ENCODE data around the gene KAZN. TPM values are rescaled to one million over a fixed set of nuclear protein-coding genes. Genes with fewer than 3 reads are reported as not detected.

The KAZN gene
- total RNA-seq, 8 experiments from 2014 or later, result 16.9 to 31.4 (median 21.4) TPM

- no peak for ATAC-seq (replicated peaks in 6 of 8)
- WGBS, 10 experiments, result 60 to 100% (median 89%) methylated on average over 1 to 13 of the region's 13 CpGs; no CpG with 5 or more reads in 4 of the 10 experiments
- H3K4me1 ChIP-seq (replicated peaks in 1 of 2), result peaks cover 20% of the 10 kb centered on the region in 2 donors
- in situ Hi-C loops (cut with MboI; ENCODE audit: low pct_unique_long_range_greater_than_20kb in 2 of 9, low sequenced_read_pairs in 9 of 9, unreplicated experiment in 9 of 9), result loop anchor here in 2 of 9 experiments (25.0 kb wide), 1 partner anchor 1153 kb away; no protein-coding TSS in a partner anchor
- H3K4me3 ChIP-seq, result no peak overlapping the region
- no peak overlapping the region for H3K27ac ChIP-seq
Observed at GRCh38 chr1:15114884-15115283, 516.4 kb downstream of the KAZN start.

GRCh38 chr1:15115542-15116330 lies 517.3 kb downstream of the KAZN start:
- H3K27ac ChIP-seq, result no peak overlapping the region
- 58 to 100% (median 86%) methylated on average over 1 to 15 of the region's 15 CpGs for WGBS, 10 experiments
- H3K4me1 ChIP-seq (replicated peaks in 1 of 2), result peaks cover 20% of the 10 kb centered on the region in 2 donors
- in situ Hi-C loops (cut with MboI; ENCODE audit: low pct_unique_long_range_greater_than_20kb in 2 of 9, low sequenced_read_pairs in 9 of 9, unreplicated experiment in 9 of 9), result loop anchor here in 2 of 9 experiments (25.0 kb wide), 1 partner anchor 1153 kb away; no protein-coding TSS in a partner anchor
- ATAC-seq (replicated peaks in 6 of 8), result no peak
- no peak overlapping the region for H3K4me3 ChIP-seq

GRCh38 chr1:15116966-15117365 lies 518.5 kb downstream of the KAZN start:
- Histone ChIP-seq H3K4me1 (replicated peaks in 1 of 2) (peaks cover 17 to 18% of the 10 kb centered on the region in 2 donors), H3K4me3 (no peak overlapping the region), H3K27ac (no peak overlapping the region)
- ATAC-seq (replicated peaks in 6 of 8), result peak in 1 of 8 experiments; percentile 29
- 15 to 80% (median 55%) methylated on average over 2 to 5 of the region's 5 CpGs; no CpG with 5 or more reads in 4 of the 10 experiments for WGBS, 10 experiments
- in situ Hi-C loops (cut with MboI; ENCODE audit: low pct_unique_long_range_greater_than_20kb in 2 of 9, low sequenced_read_pairs in 9 of 9, unreplicated experiment in 9 of 9), result loop anchor here in 2 of 9 experiments (25.0 kb wide), 1 partner anchor 1155 kb away; no protein-coding TSS in a partner anchor

- Histone ChIP-seq H3K4me1 (replicated peaks in 1 of 2) (peaks cover 9 to 10% of the 10 kb centered on the region in 2 donors), H3K4me3 (no peak overlapping the region), H3K27ac (no peak overlapping the region)
- no peak for ATAC-seq (replicated peaks in 6 of 8)
- WGBS, 10 experiments, result 62 to 79% (median 69%) methylated on average over 3 to 8 of the region's 8 CpGs; no CpG with 5 or more reads in 5 of the 10 experiments
- in situ Hi-C loops (cut with MboI; ENCODE audit: low pct_unique_long_range_greater_than_20kb in 2 of 9, low sequenced_read_pairs in 9 of 9, unreplicated experiment in 9 of 9), result loop anchor here in 2 of 9 experiments (25.0 kb wide), 1 partner anchor 1155 kb away; no protein-coding TSS in a partner anchor
Observed at GRCh38 chr1:15117671-15118325, 519.3 kb downstream of the KAZN start.

GRCh38 chr1:15118579-15118978 lies 520.1 kb downstream of the KAZN start:
- no peak for ATAC-seq (replicated peaks in 6 of 8)
- in situ Hi-C loops (cut with MboI; ENCODE audit: low pct_unique_long_range_greater_than_20kb in 2 of 9, low sequenced_read_pairs in 9 of 9, unreplicated experiment in 9 of 9), result loop anchor here in 2 of 9 experiments (25.0 kb wide), 1 partner anchor 1156 kb away; no protein-coding TSS in a partner anchor
- WGBS, 10 experiments, result 40 to 100% (median 89%) methylated on average over 1 to 8 of the region's 8 CpGs; no CpG with 5 or more reads in 3 of the 10 experiments
- peaks cover 10 to 14% of the 10 kb centered on the region in 2 donors for H3K4me1 ChIP-seq (replicated peaks in 1 of 2)
- no peak overlapping the region for H3K4me3 ChIP-seq
- no peak overlapping the region for H3K27ac ChIP-seq

GRCh38 chr1:15120251-15120945 lies 521.9 kb downstream of the KAZN start:
- no peak for ATAC-seq (replicated peaks in 6 of 8)
- 53 to 100% (median 75%) methylated on average over 2 to 12 of the region's 13 CpGs; no CpG with 5 or more reads in 2 of the 10 experiments for WGBS, 10 experiments
- Histone ChIP-seq H3K4me3 (no peak overlapping the region), H3K27ac (no peak overlapping the region), H3K4me1 (replicated peaks in 1 of 2) (peaks cover 10 to 14% of the 10 kb centered on the region in 2 donors)
- in situ Hi-C loops (cut with MboI; ENCODE audit: low pct_unique_long_range_greater_than_20kb in 2 of 9, low sequenced_read_pairs in 9 of 9, unreplicated experiment in 9 of 9), result loop anchor here in 3 of 9 experiments (10.0 to 25.0 kb wide), 2 partner anchors 184 to 1158 kb away; no protein-coding TSS in a partner anchor

- no peak for ATAC-seq (replicated peaks in 6 of 8)
- WGBS, 10 experiments, result 40 to 87% (median 76%) methylated on average over 1 to 7 of the region's 7 CpGs; no CpG with 5 or more reads in 4 of the 10 experiments
Observed at GRCh38 chr1:15122331-15122730, 523.8 kb downstream of the KAZN start.

GRCh38 chr1:15123270-15123669 lies 524.8 kb downstream of the KAZN start:
- in situ Hi-C loops (cut with MboI; ENCODE audit: low pct_unique_long_range_greater_than_20kb in 2 of 9, low sequenced_read_pairs in 9 of 9, unreplicated experiment in 9 of 9), result loop anchor here in 3 of 9 experiments (10.0 to 25.0 kb wide), 2 partner anchors 182 to 1161 kb away; no protein-coding TSS in a partner anchor
- no peak overlapping the region for H3K27ac ChIP-seq
- H3K4me3 ChIP-seq, result no peak overlapping the region
- 20 to 64% (median 50%) methylated on average over 1 to 5 of the region's 5 CpGs for WGBS, 10 experiments
- ATAC-seq (replicated peaks in 6 of 8), result peak in 4 of 8 experiments; percentile 43 to 70 (median 56)
- H3K4me1 ChIP-seq (replicated peaks in 1 of 2), result peaks cover 6% of the 10 kb centered on the region in 2 donors

More at GRCh38 chr1:15122331-15122730, 523.8 kb downstream of the KAZN start:
- Histone ChIP-seq H3K4me1 (replicated peaks in 1 of 2) (peaks cover 6 to 8% of the 10 kb centered on the region in 2 donors), H3K4me3 (no peak overlapping the region), H3K27ac (no peak overlapping the region)
- in situ Hi-C loops (cut with MboI; ENCODE audit: low pct_unique_long_range_greater_than_20kb in 2 of 9, low sequenced_read_pairs in 9 of 9, unreplicated experiment in 9 of 9), result loop anchor here in 3 of 9 experiments (10.0 to 25.0 kb wide), 2 partner anchors 182 to 1160 kb away; no protein-coding TSS in a partner anchor

GRCh38 chr1:15123925-15124324 lies 525.4 kb downstream of the KAZN start:
- H3K4me1 ChIP-seq (replicated peaks in 1 of 2), result peaks cover 6% of the 10 kb centered on the region in 2 donors
- in situ Hi-C loops (cut with MboI; ENCODE audit: low pct_unique_long_range_greater_than_20kb in 2 of 9, low sequenced_read_pairs in 9 of 9, unreplicated experiment in 9 of 9), result loop anchor here in 3 of 9 experiments (10.0 to 25.0 kb wide), 2 partner anchors 181 to 1162 kb away; no protein-coding TSS in a partner anchor
- no peak for ATAC-seq (replicated peaks in 6 of 8)
- no peak overlapping the region for H3K27ac ChIP-seq
- 83 to 97% (median 92%) methylated on average over 3 to 9 of the region's 9 CpGs; no CpG with 5 or more reads in 6 of the 10 experiments for WGBS, 10 experiments
- H3K4me3 ChIP-seq, result no peak overlapping the region

GRCh38 chr1:15124362-15125100 lies 526.0 kb downstream of the KAZN start:
- no peak for ATAC-seq (replicated peaks in 6 of 8)
- in situ Hi-C loops (cut with MboI; ENCODE audit: low pct_unique_long_range_greater_than_20kb in 2 of 9, low sequenced_read_pairs in 9 of 9, unreplicated experiment in 9 of 9), result loop anchor here in 7 of 9 experiments (10.0 to 25.0 kb wide), 5 partner anchors 138 to 1162 kb away; partner anchors contain the start of genes CTRC (in 3 of the 7) and EFHD2 (in 1 of the 7)
- 60 to 100% (median 87%) methylated on average over 1 to 12 of the region's 25 CpGs; no CpG with 5 or more reads in 3 of the 10 experiments for WGBS, 10 experiments

GRCh38 chr1:15125101-15125745 lies 526.7 kb downstream of the KAZN start:
- Histone ChIP-seq H3K4me3 (no peak overlapping the region), H3K4me1 (replicated peaks in 1 of 2) (peaks cover 6% of the 10 kb centered on the region in 2 donors), H3K27ac (no peak overlapping the region)
- no peak for ATAC-seq (replicated peaks in 6 of 8)
- WGBS, 10 experiments, result 64 to 100% (median 83%) methylated on average over 1 to 6 of the region's 7 CpGs
- in situ Hi-C loops (cut with MboI; ENCODE audit: low pct_unique_long_range_greater_than_20kb in 2 of 9, low sequenced_read_pairs in 9 of 9, unreplicated experiment in 9 of 9), result loop anchor here in 5 of 9 experiments (10.0 to 25.0 kb wide), 4 partner anchors 137 to 312 kb away; partner anchors contain the start of genes CTRC (in 3 of the 5) and EFHD2 (in 1 of the 5)

More at GRCh38 chr1:15124362-15125100, 526.0 kb downstream of the KAZN start:
- no peak overlapping the region for H3K27ac ChIP-seq
- no peak overlapping the region for H3K4me3 ChIP-seq
- peaks cover 6% of the 10 kb centered on the region in 2 donors for H3K4me1 ChIP-seq (replicated peaks in 1 of 2)
